Measurements from ENCODE around the gene CAPN15.

Gene CAPN15

DNA sequence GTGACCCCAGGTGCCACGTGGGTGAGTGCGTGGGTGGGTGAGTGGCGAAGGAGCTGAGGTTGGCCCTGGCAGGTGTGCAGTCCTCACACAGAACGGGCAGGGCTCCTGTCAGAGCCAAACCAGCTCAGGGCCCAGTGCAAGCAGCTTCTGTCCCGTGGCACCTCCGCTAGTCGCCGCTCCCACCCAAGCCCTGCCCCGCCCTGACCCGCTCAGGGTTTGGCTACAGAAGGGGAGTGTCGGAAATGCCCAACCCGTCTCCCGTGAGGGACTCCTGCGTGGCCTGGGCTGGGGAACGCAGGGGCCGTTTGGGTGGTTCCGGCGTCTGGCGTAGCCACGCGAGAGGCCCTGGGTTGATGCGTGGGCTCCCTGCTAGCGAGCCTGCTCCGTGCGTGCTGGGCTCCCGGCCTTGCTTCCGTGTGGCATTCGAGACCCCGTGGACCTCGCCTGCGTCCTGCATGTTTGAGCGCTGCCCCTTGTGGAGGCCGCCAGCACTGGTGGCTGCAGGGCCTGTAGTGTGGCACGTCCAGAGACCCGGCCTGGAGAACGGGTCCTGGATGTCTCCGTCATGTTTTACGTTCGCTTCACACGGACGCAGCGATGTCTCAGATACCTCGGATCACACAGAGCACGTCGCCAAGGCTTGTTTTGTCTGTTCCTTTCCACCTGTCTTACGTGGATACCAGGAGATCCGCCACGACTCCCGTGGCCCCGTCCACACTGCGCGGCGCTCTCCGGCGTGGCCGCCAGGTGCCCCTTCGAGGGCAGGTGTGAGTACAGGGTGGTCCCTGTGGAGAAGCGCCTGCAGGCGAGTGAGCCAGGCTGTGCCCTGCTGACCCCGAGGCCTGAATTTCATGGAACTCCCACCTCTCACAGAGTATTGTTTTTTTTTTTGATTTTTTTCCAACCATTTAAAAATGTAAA is 10.2 kb downstream of the CAPN15 start:
- FAIRE-seq = no peak
- DNase-seq (ENCODE audit: insufficient read length, low spot score) = no peak
- TF ChIP-seq POLR2A (IDR thresholded peaks at IDR 0.05; ENCODE audit: low read depth, low read length) = no peak

GRCh38 chr16:539901-540530 is 12.5 kb downstream of the CAPN15 start:
- DNase-seq (ENCODE audit: insufficient read length, low spot score) = no peak
- TF ChIP-seq POLR2A (IDR thresholded peaks at IDR 0.05; ENCODE audit: low read depth, low read length) = no peak
- FAIRE-seq = no peak

DNA sequence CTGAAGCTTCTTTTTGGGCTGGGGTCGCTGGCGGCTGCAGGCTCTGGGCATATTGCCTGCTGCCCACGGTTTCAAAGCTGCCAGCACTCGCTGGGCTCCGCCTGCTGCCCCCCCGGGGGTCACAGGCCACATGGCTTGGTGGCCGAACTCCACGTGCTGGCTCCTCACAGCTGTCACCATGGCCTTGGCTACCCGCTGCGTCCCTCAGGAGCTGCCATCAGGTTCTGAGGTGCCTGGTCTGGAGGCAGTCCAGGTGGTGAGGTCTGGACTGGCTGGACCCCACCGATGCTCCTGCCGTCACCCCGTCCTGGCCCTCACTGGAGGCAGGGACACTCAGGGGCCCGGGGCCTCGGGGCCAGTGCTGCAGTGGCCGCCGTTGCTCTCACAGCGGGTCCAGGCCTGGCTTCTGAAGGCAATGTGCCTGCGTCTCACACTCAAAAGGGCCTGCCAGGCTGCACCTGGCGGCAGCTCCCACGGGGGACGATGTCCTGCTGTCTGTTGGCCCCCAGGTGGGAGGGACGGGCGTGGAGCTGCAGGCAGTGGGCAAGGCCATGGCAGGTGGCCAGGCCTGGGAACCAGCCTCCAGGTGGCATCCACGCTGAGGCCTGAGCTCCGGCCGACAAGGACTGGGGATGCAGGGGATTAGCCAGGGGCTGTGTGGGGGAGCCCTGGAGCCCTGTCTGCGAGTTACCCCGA is 13.3 kb downstream of the CAPN15 start:
- no peak for FAIRE-seq
- TF ChIP-seq POLR2A (IDR thresholded peaks at IDR 0.05; ENCODE audit: low read depth, low read length) = no peak
- DNase-seq (ENCODE audit: insufficient read length, low spot score) = no peak

GRCh38 chr16:543301-544164 is 16.0 kb downstream of the CAPN15 start:
- FAIRE-seq = no peak

DNA sequence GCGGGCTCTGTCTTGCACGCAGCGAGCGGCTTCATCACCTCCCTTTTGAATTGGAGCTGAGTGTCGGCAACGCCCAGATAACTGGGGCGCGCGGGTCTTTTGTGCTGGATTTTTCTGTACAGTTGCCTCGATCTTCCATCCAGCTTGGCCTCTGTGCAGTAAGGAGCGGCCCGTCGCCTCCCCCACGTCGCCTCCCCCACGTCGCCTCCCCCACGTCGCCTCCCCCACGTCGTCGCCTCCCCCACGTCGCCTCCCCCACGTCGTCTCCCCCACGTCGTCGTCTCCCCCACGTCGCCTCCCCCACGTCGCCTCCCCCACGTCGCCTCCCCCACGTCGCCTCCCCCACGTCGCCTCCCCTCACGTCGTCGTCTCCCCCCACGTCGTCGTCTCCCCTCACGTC is 17.0 kb downstream of the CAPN15 start:
- no peak for TF ChIP-seq POLR2A (IDR thresholded peaks at IDR 0.05; ENCODE audit: low read depth, low read length)
- FAIRE-seq (no peak), DNase-seq (ENCODE audit: insufficient read length, low spot score) (no peak)

More at GRCh38 chr16:543301-544164, 16.0 kb downstream of the CAPN15 start:
- DNase-seq (ENCODE audit: insufficient read length, low spot score) = no peak
- TF ChIP-seq POLR2A (IDR thresholded peaks at IDR 0.05; ENCODE audit: low read depth, low read length) = no peak

- DNase-seq (ENCODE audit: insufficient read length, low spot score) (no peak), FAIRE-seq (no peak)
- TF ChIP-seq POLR2A (IDR thresholded peaks at IDR 0.05; ENCODE audit: low read depth, low read length) = no peak
Observed at GRCh38 chr16:546909-547770, 19.6 kb downstream of the CAPN15 start.

DNA sequence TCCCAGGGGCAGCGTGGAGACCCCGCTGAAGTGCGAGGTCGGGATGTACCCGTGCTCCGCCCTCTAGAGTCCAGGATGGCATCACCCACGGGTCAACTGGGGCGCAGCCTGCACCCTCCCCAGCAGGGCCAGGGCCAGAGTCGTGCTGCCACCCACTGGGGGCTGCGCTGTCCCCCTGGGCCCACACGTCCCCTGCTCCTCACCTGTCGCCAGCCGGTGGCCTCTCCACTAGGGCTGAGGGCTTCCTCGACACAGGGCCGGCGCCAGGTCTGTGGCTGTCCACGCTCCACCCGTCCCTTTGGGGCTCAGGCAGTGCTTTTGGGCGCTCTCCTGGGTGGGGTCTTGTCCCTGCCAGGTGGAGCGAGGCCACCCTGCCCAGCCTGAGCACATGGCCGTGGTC is 21.1 kb downstream of the CAPN15 start:
- no peak for DNase-seq (ENCODE audit: insufficient read length, low spot score)
- no peak for FAIRE-seq
- no peak for TF ChIP-seq POLR2A (IDR thresholded peaks at IDR 0.05; ENCODE audit: low read depth, low read length)

DNA sequence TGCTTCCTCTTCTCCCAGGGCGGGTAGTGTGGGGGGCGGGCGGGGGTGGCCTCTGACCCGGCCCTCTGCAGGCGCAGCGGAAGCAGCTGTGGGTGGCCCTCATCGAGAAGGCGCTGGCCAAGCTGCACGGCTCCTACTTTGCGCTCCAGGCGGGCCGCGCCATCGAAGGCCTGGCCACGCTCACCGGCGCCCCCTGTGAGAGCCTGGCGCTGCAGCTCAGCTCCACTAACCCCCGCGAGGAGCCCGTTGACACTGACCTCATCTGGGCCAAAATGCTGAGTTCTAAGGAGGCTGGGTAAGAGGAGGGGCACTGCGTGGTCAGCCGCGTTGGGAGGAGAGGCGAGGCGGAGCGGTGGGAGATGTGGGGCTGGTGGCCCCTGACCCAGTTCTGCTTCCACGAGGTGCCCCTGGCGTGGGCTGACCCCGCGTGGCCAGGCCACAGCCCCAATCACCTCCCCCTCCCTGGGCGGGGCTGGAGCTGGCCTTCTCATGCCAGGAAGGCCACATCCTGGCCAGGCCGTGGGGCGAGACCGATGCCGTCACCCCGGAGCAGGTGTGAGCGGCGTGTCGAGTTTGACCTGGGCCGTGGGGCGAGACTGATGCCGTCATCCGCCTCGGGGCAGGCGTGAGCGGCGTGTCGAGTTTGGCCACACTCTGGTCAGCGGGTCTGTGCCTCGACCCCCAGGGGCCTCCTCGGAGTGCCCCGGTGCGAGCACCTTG is 22.2 kb downstream of the CAPN15 start:
- TF ChIP-seq POLR2A (IDR thresholded peaks at IDR 0.05; ENCODE audit: low read depth, low read length) = no peak
- no peak for FAIRE-seq
- DNase-seq (ENCODE audit: insufficient read length, low spot score) = no peak

DNA sequence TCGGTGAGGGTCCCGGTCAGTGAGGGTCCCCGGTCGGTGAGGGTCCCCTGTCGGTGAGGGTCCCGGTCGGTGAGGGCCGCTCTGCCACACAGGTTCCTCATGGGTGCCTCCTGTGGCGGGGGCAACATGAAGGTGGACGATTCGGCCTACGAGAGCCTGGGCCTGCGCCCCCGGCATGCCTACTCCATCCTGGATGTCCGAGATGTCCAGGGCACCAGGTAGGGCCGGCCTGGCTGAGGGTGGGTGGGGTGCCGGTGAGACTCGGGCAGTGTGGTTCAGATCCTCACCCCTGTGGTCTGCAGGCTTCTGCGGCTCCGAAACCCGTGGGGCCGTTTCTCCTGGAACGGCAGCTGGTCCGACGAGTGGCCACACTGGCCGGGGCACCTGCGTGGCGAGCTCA is 23.7 kb downstream of the CAPN15 start:
- DNase-seq (ENCODE audit: insufficient read length, low spot score) (no peak), FAIRE-seq (no peak)
- no peak for TF ChIP-seq POLR2A (IDR thresholded peaks at IDR 0.05; ENCODE audit: low read depth, low read length)

- DNase-seq (ENCODE audit: insufficient read length, low spot score) (no peak), FAIRE-seq (no peak)
- no peak for TF ChIP-seq POLR2A (IDR thresholded peaks at IDR 0.05; ENCODE audit: low read depth, low read length)
Observed at GRCh38 chr16:552171-552570, 24.7 kb downstream of the CAPN15 start.

DNA sequence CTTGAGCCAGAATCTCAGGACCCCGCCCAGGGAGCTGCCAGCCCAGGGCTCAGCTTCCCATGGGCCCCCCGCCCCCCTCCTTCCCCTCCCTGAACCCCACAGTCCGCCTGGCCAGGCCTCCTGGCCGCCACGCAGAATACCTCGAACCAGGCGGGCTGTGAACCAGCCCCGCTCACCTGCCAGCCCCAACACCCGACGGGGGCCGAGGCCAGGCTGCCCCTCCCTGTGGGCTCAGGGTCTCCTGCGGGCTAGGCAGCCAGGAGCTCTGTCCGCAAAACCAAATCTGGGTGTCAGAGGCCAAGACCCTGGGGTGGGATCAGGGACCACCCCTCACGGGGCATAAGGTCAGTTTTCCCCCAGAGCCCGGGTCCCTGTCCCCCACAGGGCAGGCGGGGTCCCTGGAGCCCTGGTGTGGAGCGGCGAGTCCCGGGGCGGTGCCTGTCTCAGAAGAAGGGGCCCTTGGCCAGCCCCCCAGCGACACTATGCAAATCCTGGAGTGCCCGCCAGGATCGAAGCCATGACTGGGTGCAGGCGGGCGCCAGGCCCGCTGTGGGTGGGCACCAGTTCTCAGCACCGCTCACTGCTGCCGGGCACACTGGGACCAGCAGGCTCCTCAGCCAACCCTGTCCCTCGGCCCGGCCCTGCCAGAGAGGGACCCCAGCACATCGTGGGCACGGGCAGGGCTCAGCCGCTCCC is 26.2 kb downstream of the CAPN15 start:
- DNase-seq (ENCODE audit: insufficient read length, low spot score) (no peak), FAIRE-seq (no peak)
- no peak for TF ChIP-seq POLR2A (IDR thresholded peaks at IDR 0.05; ENCODE audit: low read depth, low read length)

DNA sequence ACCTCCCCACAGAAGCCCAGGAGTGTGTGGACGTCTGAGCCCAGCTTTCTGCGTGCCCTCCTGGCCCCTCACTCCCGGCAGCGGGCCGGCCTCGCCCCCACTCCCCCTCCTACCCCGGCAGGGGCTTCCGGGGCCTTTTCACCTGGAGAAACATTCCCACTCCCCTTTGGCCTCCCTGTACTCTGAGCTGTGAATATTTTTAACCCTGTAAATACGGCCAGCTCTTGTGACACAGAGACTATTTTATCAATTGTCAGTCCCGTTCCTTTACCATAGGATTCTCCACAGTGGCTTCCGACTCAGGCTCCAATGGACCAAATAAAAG is 26.7 kb downstream of the CAPN15 start:
- FAIRE-seq (peak; percentile 83), DNase-seq (ENCODE audit: insufficient read length, low spot score) (no peak)
- TF ChIP-seq POLR2A (IDR thresholded peaks at IDR 0.05; ENCODE audit: low read depth, low read length) = no peak
